ENCODE measurements around the gene SMOC2. TPM values are rescaled to one million over a fixed set of nuclear protein-coding genes. Genes with fewer than 3 reads are reported as not detected.

The SMOC2 gene
- polyA plus RNA-seq, 1 donor (not counting 4 experiments of a cell fraction or from before 2014, with no cell fraction given): 1.1 TPM

DNA sequence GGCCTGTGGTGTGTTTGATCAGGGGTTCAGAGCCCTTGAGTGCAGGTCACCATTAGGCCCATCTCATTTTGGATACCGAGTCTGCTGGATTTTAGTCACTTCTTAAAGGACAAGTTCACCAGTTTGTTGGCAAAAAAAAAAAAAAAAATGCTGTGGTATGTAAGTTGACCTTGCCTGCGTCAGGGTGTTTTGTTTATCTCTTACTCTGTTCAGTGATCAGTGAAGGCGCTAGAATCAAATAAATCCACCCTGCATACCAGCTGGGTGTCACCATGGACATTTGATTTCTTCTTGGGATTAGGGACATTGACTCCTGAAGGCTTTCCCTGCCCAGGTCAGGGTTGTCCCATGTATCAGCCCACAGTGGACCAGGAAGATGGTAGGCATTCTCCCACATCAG, 6.7 kb downstream of the SMOC2 start:
- Histone ChIP-seq H3K4me3 (ENCODE audit: control insufficient read depth in 2 of 3, extremely low read depth in 1 of 3, insufficient read depth in 2 of 3, low read depth in 1 of 3, low read length in 3 of 3) (no peak overlapping the region), H2AFZ (ENCODE audit: control insufficient read depth, low read length) (no peak overlapping the region), H4K20me1 (ENCODE audit: control insufficient read depth, extremely low read depth, insufficient read depth, low read length) (no peaks in the 10 kb centered on the region), H3K36me3 (ENCODE audit: control insufficient read depth in 2 of 2, extremely low read depth in 1 of 2, insufficient read depth in 2 of 2, low read length in 2 of 2) (no peaks in the 10 kb centered on the region), H3K9me3 (ENCODE audit: control insufficient read depth, low read depth, low read length) (no peaks in the 10 kb centered on the region), H3K9ac (ENCODE audit: control insufficient read depth, extremely low read depth, insufficient read depth, low read length) (no peak overlapping the region), H3K79me2 (ENCODE audit: control insufficient read depth, insufficient read depth, low read length) (no peaks in the 10 kb centered on the region), H3K4me1 (ENCODE audit: control insufficient read depth, extremely low read depth, insufficient read depth, low read length) (peaks cover 10% of the 10 kb centered on the region), H3K27me3 (ENCODE audit: control insufficient read depth, extremely low read depth, insufficient read depth, low read length) (peaks cover 13% of the 10 kb centered on the region), H3K9me1 (ENCODE audit: control insufficient read depth, extremely low read depth, insufficient read depth, low read length) (no peaks in the 10 kb centered on the region), H3K4me2 (ENCODE audit: control insufficient read depth, extremely low read depth, insufficient read depth, low read depth, low read length) (no peak overlapping the region), H3K27ac (ENCODE audit: control insufficient read depth, insufficient read depth, low read length) (no peak overlapping the region)
- no peak for FAIRE-seq
- no peak for TF ChIP-seq EZH2 (IDR thresholded peaks at IDR 0.05; ENCODE audit: low read length)
- TF ChIP-seq, protein P1, sequence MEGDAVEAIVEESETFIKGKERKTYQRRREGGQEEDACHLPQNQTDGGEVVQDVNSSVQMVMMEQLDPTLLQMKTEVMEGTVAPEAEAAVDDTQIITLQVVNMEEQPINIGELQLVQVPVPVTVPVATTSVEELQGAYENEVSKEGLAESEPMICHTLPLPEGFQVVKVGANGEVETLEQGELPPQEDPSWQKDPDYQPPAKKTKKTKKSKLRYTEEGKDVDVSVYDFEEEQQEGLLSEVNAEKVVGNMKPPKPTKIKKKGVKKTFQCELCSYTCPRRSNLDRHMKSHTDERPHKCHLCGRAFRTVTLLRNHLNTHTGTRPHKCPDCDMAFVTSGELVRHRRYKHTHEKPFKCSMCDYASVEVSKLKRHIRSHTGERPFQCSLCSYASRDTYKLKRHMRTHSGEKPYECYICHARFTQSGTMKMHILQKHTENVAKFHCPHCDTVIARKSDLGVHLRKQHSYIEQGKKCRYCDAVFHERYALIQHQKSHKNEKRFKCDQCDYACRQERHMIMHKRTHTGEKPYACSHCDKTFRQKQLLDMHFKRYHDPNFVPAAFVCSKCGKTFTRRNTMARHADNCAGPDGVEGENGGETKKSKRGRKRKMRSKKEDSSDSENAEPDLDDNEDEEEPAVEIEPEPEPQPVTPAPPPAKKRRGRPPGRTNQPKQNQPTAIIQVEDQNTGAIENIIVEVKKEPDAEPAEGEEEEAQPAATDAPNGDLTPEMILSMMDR (optimal IDR thresholded peaks at IDR 0.05 in 1 of 3, IDR thresholded peaks at IDR 0.05 in 1 of 3, conservative IDR thresholded peaks at IDR 0.05 in 1 of 3; ENCODE audit: extremely low read depth in 1 of 3, insufficient read depth in 2 of 3, low read length in 3 of 3): no peak
- no peak for DNase-seq (ENCODE audit: low read depth, low spot score)
- dilution Hi-C loops (cut with MboI; ENCODE audit: extremely low pct_ligation_motif_present, low sequenced_read_pairs): no loop called here

DNA sequence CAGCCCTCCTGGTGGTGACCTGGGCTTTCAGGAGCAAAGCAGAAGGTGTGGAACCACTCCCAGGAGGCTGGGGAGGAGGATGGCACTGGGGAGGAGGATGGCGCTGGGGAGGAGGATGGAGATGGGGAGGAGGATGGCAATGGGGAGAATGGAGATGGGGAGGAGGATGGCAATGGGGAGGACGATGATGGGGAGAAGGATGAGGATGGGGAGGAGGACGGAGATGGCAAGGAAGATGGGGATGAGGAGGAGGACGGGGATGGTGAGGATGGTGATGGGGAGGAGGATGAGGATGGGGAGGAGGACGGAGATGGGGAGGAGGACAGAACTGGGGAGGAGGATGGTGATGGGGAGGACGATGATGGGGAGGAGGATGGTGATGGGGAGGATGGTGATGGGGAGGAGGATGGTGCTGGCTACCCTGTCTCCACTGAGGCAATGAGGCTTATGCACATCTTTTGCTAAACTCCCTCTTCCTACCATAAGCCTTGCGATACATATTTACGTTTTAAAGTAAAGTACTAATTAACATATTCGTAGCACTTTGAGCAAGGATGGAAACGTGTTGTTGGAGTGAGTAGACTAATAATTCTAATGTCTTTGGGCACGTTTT, 7.4 kb downstream of the SMOC2 start:
- no peaks in the 10 kb centered on the region for H3K79me2 ChIP-seq (ENCODE audit: control insufficient read depth, insufficient read depth, low read length)
- dilution Hi-C loops (cut with MboI; ENCODE audit: extremely low pct_ligation_motif_present, low sequenced_read_pairs): no loop called here
- no peaks in the 10 kb centered on the region for H3K36me3 ChIP-seq (ENCODE audit: control insufficient read depth in 2 of 2, extremely low read depth in 1 of 2, insufficient read depth in 2 of 2, low read length in 2 of 2)
- DNase-seq (ENCODE audit: low read depth, low spot score) (no peak), FAIRE-seq (no peak)
- no peak overlapping the region for H3K27ac ChIP-seq (ENCODE audit: control insufficient read depth, insufficient read depth, low read length)
- TF ChIP-seq EZH2 (IDR thresholded peaks at IDR 0.05; ENCODE audit: low read length): no peak
- TF ChIP-seq, protein P1 (optimal IDR thresholded peaks at IDR 0.05 in 1 of 3, IDR thresholded peaks at IDR 0.05 in 1 of 3, conservative IDR thresholded peaks at IDR 0.05 in 1 of 3; ENCODE audit: extremely low read depth in 1 of 3, insufficient read depth in 2 of 3, low read length in 3 of 3): no peak
- no peaks in the 10 kb centered on the region for H3K9me3 ChIP-seq (ENCODE audit: control insufficient read depth, low read depth, low read length)
- H4K20me1 ChIP-seq (ENCODE audit: control insufficient read depth, extremely low read depth, insufficient read depth, low read length): no peaks in the 10 kb centered on the region
- peaks cover 7% of the 10 kb centered on the region for H3K27me3 ChIP-seq (ENCODE audit: control insufficient read depth, extremely low read depth, insufficient read depth, low read length)
- H3K4me2 ChIP-seq (ENCODE audit: control insufficient read depth, extremely low read depth, insufficient read depth, low read depth, low read length): no peak overlapping the region
- H3K9me1 ChIP-seq (ENCODE audit: control insufficient read depth, extremely low read depth, insufficient read depth, low read length): no peaks in the 10 kb centered on the region
- no peak overlapping the region for H3K9ac ChIP-seq (ENCODE audit: control insufficient read depth, extremely low read depth, insufficient read depth, low read length)
- H3K4me1 ChIP-seq (ENCODE audit: control insufficient read depth, extremely low read depth, insufficient read depth, low read length): peaks cover 10% of the 10 kb centered on the region
- H3K4me3 ChIP-seq (ENCODE audit: control insufficient read depth in 2 of 3, extremely low read depth in 1 of 3, insufficient read depth in 2 of 3, low read depth in 1 of 3, low read length in 3 of 3): no peak overlapping the region
- H2AFZ ChIP-seq (ENCODE audit: control insufficient read depth, low read length): no peak overlapping the region
